Stimulated activated CD4-positive, alpha-beta T cell treated with anti-CD3 and anti-CD28 coated beads, Interleukin-15, amount 100 ng/mL, for 48 hours (primary cell): ENCODE measurements around the gene OBP2B.
"Not testable (repeated sequence)": the region's sequence is repeated elsewhere in the genome, so short reads cannot be mapped to it uniquely, and the experiment has no call there.

Experiments used
- DNase-seq, 2 donors: peaks; one replicate each; pipeline ENCODE4 v3.0.0-alpha.2; 2020; ENCODE audit warnings: low read depth in 2 of 2

Gene OBP2B

DNA sequence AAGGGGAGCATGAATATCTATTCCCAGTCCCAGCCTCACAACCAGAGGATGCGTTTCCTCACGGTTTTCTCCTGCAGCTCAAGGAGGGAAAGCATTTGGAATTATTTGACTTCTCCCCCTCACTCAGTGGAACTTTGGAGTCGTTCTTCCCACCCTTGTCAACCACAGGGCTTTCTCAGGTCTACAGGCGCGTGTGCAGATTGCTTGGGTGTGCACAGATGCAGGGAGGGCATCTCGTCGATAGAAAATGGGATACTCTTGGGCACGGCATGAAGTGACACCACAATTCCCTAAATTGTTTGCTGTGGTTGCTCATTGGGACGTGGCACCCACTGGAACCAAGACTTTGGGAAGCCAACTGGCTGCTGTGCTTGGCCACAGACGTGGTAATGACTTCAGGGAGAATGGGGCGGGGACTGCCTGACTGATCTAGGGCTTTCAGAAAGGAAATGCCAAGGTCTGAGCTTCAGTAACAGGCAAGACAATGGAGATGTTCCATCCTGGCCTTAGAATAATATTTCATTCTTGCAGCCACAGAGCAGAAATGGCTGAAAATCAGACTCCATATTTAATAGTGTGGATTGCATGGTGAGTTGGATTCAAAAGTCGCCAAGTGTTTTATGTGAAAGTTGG lies 12.2 kb upstream of the OBP2B start:
- no peak for DNase-seq

DNA sequence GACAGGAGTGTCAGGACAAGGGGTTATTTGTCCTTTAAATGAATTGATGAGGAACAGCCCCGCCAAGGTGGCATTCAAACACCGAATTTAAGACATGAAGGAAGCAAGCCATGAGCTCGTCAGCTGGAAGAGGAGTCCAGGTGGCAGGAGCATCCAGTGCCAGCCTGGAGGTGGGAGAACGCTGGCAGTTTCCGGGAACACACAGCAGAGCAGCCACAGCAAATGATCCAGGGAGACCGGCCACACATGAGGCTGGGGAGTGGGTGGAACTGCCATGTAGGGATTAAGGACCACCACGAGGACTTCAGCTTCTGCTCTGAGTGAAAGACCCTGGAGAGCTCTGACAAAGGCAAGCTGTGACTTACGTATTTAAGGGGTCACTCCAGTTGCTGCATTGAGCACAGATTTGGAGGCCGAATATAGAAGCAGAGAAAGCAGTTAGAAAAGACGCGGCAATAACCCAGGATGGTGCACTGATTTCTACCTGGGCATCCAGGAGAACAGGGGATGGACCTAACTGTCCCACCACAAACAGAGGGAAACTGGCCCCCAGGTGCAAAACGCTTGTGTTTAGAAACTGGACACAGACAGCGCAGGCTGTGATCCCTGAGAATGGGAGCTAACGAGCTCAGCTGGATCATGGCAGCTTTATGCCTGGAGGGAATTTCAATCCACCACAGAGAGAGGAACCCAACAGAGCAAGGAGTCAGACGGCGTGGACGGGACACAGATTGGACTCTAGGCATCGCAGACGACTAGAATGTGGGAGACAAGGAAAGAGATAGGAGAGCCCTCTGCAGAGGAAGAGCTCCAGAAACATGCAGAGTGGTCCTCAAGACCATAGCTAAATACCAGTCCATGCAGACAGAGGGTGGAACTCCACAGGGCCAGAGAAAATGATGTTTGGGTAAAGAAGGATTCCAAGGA lies 9.3 kb upstream of the OBP2B start:
- DNase-seq, result not testable (repeated sequence)

DNA sequence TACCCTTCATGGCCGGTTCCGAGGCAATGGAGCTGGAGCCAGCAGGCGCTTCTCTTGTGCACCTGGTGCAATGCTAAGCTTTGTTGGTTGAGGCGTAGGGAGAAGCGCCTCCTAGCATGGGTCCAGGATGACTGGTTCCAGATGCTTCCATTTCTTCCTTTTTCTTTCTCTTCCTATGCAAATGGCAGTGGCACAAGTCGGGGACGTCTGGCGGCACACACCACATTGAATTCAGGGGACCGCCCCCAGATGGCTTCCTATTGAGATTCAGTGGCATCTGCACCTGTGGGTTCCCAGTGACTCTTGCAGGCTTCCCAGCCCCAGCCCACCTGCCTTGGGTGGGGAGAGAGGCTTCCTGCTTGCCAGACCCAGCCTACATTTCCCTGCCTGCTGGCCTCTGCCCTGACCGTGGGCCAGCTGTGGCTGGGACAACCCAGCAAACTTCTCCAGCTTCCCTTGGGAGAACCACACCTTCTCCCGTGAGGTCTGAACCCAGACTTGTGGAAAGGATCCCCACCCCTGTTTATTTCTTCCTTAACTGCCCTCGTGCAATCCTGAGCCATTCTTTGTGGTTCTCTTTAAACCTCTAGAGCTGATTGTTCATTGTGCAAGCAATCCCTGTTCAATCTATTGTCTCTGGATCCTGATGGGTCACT lies 8.4 kb upstream of the OBP2B start:
- DNase-seq, result not testable (repeated sequence)

DNA sequence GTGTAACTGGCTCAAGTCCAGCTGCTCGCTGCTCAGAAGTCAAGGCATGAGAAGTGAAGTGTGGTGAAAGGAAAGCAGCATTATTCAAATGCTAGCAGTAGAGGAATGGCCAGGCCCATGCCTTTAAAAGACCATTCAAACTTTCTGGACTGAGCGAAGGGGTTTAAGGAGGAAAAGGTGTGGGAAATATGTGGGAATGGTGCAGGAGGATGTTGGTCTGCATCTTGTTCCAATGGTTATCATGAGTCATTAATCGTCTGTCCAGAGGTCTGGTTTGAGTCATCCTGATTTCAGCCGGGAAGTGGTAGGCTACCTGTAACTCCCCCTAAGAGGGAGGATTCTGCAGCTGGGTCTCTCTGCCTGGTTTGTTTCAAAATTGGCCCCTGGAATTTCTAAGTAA lies 5.2 kb upstream of the OBP2B start:
- DNase-seq, result not testable (repeated sequence)

DNA sequence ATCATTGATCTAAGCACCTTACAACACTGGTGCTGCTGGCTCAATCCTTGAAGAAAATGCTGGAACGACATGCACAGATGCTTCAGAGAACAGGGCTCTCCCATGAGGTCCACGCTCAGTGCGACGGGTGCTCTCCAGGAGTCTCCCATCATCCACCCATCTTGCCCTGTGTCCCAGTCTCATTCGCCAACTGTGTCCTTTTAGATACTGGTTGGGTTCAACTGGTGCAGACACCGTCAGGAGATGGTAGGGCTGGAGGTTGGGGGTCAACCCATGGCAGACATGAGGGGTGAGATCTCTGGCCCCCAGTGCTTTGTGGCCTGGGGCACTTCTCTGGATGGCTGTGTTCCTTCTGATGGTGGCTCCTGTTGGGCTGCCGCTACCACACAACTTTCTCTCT lies 1.6 kb upstream of the OBP2B start:
- no peak for DNase-seq

DNA sequence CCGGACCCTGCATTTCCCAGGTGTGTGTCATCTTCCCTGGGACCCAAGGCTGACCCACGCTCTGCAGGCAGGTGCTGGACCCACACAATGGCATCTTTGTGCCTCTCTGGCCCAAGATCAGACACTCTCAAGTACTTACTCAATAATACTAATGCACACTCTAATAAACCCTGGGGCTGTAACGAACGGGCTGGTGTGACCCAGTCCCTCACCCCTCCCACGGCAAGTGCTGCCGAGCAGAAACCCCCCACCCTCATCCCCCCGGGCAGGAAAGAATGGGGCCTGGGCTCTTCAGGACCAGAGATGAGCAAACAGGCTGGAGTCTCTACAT lies 1.1 kb upstream of the OBP2B start:
- no peak for DNase-seq

DNA sequence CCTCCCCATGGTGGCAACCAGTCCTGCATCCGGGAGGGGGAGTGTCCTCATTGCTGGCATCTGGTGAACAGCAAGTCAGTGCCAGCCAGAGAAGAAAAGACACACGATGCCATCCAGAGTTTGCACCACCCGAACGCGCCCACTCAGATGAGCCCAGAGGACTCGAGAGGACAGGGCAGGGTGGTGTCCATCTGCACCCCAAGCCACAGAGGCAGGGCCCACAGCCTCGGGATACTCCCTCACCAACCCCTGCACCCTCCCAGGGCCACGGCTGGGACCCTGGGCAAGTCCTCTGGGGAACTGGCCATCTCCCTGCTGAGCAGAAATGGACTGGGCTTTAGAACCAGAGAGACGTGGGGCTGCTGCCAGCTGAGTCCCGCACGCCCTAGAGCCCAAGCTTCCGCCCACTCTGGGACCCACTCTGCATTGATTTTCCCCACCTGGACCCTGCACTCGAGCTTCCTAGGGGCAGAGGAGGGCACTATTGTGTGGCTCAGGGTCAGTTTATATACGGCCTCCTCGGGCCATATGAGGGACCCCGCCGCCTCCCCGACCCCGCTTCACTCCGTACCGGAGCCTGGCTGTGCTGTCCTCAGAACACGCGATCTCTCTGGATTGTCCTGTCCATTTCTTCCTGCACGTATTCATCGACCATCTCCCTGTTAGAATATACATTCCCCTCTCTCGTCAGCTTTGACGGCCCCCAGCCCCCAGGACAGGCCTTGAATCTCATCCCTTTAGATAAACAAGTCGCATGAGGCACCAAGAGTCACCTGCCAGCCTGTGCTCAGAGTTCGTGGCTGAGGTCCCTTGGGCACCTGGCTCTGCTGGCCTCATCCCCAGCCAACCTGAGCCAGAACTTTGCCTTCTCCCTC lies 514 bp upstream of the OBP2B start:
- DNase-seq, result not testable (repeated sequence)

DNA sequence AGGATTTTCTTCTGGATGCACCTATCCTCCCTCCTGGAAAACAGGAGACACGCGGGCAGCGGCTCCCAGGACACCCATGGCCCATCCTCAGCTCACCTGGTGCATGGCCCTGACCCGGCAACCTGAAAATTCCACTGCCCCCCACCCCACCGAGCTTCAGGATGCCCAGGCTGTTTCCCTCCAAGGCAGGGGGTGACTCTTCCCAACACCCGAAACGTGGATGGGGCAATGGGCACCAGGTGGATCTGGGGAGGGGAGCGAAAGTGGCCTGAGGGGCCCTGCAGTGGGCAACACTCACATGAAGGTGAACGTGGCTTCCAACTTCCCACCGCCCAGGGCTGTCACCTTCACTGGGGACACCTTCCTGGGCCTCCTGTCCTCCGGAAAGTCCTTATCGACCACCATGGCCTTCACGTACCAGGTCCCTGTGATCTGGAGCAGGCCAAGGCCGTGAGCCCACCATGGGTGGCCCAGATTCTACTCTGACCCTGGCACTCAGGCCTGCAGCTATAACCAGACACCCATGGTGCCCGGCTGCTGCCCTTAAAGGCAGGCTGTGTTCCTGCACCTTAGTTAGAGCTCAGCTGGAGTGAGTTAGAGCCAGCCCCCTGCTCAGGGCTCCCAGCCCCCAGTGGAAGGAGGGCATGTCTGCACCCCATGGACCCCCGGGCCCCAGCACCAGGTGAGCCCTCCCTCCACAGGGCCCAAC lies 725 bp downstream of the OBP2B start:
- not testable (repeated sequence) for DNase-seq

DNA sequence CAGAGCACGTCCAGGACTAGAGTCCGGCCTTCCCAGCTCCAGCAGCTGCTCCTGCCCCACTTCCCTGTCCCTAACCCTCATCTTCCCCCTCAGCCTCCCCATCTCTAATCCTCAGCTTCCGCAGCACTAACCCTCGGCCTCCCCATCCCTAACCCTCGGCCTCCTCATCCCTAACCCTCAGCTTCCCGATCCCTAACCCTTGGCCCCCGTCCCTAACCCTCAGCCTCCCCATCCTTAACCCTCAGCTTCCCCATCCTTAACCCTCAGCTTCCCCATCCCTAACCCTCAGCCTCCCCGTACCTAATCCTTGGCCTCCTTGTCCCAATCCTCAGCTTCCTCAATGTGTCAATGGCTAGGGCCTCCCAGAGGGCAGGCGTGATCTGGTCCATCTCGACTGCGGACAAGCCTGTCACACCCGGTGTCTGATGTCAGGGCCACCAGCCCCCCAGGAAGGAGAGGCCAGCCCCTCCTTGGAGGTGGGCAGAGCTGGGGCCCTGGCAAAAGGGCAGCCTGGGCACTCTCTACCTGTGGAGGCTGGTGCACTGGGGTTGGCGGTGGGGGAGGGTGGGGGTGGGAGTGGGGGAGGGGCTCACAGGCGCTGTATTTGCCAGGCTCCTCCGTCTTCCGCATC lies 1.4 kb downstream of the OBP2B start:
- DNase-seq, result no peak

DNA sequence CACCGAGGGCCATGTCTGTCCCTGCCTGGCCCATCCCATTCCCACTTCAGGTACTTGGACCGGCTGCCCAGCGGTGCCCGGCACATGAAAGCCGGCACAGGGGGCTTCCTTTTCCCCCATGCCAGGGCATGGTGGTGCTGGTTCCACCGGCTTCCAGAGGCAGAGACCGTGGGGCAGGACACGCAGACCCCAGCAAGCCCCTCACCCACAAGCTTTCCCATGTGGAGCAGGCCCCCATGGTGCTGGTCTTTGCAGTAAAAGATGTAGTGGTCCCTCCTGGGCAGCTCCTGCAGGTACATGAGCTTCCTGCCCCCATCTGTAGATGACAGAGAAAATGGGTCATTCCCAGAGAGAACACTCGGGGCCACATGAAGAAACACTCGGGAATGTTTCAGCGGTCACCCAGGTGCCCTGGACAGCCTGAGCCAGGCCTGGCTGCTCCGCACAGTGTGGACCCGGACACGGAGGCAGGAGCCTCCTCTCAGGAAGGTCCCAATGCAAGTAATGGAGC lies 2.0 kb downstream of the OBP2B start:
- no peak for DNase-seq

DNA sequence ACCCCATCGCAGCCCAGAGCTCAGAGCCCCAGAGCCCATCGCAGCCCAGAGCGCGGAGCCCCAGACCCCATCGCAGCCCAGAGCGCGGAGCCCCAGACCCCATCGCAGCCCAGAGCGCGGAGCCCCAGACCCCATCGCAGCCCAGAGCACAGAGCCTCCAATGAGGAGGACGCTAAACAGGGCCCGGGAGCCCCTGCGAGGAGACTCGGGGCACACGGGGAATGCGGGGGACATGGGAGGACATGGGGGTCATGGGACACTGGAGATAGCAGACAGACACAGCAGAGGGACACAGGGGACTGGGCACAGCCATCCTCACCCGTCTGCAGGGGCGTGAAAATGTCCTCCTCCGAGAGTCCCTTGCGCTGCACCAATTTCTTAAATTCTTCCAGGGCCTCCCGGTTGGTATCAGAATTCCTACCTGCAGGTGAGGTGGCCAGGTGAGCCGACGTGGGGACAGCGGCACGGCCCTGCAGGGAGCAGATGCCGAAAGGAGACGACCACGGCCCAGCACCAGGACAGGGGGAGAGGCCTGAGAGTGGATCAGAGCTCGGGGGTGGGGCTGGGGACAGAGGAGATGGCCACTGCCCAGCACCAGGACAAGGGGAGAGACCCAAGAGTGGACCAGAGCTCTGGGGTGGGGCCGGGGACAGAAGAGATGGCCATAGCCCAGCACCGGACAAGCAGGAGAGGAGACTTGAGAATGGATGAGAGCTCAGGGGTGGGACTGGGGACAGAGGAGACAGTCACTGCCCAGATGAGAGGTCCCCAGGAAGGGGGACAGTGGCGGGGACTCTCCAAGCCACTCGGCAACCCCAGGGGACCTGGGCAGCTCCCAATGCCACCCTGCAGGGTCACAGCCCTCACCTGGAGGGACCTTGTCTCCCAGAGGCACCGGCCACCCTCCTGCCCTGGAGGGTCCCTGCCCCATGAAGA lies 2.8 kb downstream of the OBP2B start:
- DNase-seq, result no peak

DNA sequence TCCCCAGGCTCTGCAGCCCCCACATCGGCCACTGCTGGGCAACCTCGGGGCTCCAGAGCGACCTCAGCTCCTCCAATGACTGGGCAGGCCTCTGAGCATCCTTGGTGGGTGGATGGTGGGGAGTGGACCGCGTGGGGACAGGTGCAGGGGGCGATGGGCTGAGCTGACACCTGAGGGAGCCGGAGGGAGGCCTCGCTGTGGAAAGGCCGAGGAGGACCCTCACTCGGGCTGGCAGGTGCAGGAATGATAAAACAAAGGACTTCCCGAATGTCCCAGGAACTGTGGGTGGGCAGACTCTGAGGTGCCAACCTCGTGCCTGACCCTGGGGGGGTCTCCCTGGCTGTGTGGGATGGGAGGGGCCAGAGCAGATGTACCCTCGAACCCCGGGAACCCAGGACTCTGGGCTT lies 3.6 kb downstream of the OBP2B start:
- not testable (repeated sequence) for DNase-seq

DNA sequence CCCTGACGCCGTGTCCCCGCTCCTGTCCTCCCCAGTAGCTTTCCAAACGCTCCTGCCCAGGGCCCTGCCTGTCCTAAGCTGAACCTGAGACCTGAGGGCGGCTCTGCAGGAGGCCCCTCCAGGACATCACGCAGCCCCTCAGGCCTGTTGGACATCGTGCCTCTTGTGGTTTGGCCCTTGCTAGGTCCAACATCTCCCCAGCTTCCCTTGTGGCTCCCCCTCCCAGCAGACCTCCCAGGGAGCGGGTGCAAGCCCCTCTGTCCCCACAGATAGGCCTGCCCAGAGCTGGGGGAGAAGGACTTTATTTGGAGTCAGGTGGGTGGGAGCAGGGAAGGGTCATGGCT lies 4.1 kb downstream of the OBP2B start:
- DNase-seq, result no peak

DNA sequence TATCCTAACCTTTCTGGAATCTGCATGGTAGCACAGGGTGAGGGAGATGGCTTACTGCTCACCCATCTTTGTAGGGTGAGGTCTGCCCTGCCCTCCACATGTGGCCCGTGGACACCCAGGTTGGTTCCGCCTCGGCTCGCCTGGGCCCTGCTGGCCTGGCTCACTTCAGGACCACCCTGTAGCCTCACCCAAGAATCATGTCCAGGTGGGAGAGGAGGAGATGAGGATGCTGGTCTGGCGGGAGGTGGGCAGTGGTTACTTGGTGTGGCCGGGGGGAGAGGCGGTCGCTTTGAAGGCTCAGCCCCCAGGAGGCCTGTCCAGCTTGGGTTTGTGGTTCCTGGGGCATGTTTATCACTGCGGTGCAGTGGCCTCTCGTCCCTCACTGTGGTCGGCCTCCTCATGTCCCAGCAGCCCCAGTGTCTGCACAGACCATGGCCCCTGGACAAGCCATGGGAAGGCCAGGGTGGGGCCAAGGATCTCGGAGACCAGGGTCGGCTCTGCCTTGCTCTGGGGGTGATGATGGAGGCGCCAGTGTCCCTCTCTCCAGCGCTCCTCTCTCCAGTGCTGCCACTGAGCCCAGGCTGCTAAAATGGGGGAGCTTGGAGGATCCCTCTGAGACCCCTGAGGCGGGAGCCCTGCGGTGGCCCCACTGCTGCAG lies 4.6 kb downstream of the OBP2B start:
- DNase-seq, result no peak

DNA sequence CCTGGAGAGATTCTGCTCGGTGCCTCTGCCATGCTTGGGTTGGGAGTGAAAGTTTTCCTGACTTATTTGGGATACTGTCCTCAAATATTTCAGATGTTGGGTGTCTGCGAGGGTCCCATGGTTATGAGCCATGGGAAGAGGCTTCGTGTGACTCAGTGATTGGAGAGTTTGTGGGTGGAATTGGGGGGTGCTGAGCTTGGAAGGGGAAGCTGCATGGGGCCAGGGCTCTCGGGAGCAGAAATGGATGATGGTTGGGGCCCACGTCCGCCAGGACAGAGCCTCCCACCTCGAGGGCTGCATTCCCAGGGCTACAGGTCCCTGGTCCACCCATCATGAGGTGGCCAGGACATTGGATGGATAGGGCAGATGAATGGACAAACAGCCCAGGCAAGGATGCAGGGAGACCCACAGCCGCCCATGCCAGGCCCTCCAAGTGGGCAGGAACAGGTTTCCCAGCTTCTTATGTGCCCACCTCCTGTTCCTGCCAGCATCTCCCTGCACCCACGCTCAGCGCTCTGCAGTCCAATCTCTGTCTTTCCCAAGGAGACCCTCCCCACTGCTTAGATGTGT lies 5.5 kb downstream of the OBP2B start:
- no peak for DNase-seq

DNA sequence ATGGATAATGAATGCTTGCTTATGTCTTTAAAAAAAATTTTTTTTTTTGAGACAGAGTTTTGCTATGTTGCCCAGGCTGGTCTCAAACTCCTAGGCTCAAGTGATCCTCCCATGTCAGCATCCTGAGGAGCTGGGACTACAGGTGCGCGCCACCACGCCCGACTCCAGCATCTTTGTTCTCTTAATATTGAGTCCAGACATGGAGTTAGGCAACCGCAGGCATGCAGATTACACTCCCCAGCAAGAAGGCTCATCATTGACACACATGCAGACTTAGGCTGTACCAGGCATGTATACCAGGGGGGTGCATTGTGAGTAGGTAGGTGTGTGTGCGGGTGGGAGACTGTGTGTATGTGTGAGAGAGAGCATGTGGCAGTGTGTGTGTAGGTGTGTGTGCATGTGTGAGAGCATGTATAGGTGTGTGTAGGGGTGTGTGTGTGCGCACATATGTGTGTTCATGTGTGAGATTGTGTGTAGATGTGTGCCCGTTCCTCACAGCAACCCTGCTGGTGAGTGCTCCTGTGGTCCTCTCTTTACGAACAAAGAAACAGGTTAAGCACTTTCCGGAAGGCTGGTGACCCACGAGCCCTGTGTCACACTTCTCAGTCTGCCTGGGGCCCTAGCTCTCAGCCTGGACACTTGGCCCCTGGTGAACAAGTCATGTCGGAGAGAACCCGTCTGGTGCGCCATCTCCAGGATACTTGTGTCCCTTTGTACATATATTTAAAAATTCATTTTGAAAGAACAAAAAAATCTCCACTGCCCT lies 6.2 kb downstream of the OBP2B start:
- DNase-seq, result no peak

DNA sequence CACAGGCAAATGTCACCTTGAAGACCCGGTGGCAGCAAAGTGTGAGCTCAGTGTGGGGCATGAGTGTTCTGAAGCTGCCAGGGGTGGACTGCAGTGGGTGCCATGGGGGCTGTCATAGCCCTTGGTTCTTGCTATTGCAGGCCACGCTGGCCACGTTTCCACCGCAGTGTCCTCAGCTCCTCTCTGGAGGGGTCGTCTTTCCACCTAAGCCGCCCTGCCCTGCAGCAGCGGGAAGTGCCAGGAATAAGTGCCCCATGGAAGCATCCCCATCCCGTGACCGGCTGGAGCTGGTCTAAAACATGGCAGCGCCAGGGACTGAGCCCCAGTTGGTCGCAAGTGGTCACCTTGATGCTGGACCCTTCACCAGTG lies 6.9 kb downstream of the OBP2B start:
- DNase-seq, result no peak
